Measurements from ENCODE around the gene PALM3. TPM values are rescaled to one million over a fixed set of nuclear protein-coding genes. Genes with fewer than 3 reads are reported as not detected.
A peak's percentile ranks its signal among the peaks of the same experiment; 100 is the strongest.
"Not testable (repeated sequence)": the region's sequence is repeated elsewhere in the genome, so short reads cannot be mapped to it uniquely, and the experiment has no call there.

The PALM3 gene
- total RNA-seq, 1 donor from 2014 or later = 6.7 TPM

DNA sequence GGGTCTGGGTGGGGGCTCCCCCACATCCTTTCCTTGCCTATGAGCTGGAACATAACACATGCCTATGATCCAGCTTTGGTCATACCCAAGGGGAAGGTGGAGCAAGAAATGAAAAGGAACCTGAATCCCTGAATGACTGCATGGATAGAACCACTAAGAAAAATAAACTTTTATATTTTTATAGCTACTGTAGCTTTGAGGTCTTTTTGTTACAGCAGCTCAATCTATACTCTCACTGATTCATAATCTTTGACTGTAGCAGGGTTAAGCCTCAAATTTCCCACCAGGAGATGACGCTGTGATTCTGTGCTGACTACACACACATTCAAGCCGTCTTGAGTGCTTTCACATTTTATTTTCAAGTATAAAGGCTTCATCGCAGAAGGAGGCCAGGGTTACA lies 8.8 kb downstream of the PALM3 start:
- peaks cover under 1% of the 10 kb centered on the region for H3K4me1 Mint-ChIP-seq (ENCODE audit: low read depth, unreplicated experiment)
- H3K4me3 Mint-ChIP-seq (ENCODE audit: unreplicated experiment) = no peak overlapping the region
- H3K36me3 Mint-ChIP-seq (ENCODE audit: unreplicated experiment) = no peaks in the 10 kb centered on the region
- no peak overlapping the region for H3K27ac Mint-ChIP-seq (ENCODE audit: unreplicated experiment)
- no peak for DNase-seq
- peaks cover 7% of the 10 kb centered on the region for H3K9me3 Mint-ChIP-seq (ENCODE audit: unreplicated experiment)
- H3K27me3 Mint-ChIP-seq (ENCODE audit: unreplicated experiment) = peaks cover 12% of the 10 kb centered on the region
- TF ChIP-seq, protein P1, sequence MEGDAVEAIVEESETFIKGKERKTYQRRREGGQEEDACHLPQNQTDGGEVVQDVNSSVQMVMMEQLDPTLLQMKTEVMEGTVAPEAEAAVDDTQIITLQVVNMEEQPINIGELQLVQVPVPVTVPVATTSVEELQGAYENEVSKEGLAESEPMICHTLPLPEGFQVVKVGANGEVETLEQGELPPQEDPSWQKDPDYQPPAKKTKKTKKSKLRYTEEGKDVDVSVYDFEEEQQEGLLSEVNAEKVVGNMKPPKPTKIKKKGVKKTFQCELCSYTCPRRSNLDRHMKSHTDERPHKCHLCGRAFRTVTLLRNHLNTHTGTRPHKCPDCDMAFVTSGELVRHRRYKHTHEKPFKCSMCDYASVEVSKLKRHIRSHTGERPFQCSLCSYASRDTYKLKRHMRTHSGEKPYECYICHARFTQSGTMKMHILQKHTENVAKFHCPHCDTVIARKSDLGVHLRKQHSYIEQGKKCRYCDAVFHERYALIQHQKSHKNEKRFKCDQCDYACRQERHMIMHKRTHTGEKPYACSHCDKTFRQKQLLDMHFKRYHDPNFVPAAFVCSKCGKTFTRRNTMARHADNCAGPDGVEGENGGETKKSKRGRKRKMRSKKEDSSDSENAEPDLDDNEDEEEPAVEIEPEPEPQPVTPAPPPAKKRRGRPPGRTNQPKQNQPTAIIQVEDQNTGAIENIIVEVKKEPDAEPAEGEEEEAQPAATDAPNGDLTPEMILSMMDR (IDR thresholded peaks at IDR 0.05; ENCODE audit: partially characterized antibody, unreplicated experiment) = no peak

DNA sequence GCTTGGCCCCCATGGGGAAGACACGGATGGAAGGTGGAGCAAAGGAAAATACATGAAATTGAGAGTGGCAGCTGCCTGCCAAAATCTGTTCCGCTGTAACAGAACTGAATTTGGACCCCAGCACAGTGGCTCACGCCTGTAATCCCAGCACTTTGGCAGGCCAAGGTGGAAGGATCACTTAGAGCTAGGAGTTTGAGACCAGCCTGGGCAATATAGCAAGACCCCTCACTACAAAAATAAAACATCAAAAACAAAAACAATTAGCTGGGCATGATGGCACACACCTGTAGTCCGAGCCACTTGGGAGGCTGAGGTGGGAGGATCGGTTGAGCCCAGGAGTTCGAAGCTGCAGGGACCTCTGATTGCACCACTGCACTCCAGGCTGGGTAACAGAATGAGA lies 9.4 kb downstream of the PALM3 start:
- peaks cover 9% of the 10 kb centered on the region for H3K27me3 Mint-ChIP-seq (ENCODE audit: unreplicated experiment)
- H3K4me3 Mint-ChIP-seq (ENCODE audit: unreplicated experiment) = no peak overlapping the region
- no peak for DNase-seq
- TF ChIP-seq, protein P1 (IDR thresholded peaks at IDR 0.05; ENCODE audit: partially characterized antibody, unreplicated experiment) = no peak
- no peaks in the 10 kb centered on the region for H3K36me3 Mint-ChIP-seq (ENCODE audit: unreplicated experiment)
- H3K4me1 Mint-ChIP-seq (ENCODE audit: low read depth, unreplicated experiment) = no peaks in the 10 kb centered on the region
- peaks cover 7% of the 10 kb centered on the region for H3K9me3 Mint-ChIP-seq (ENCODE audit: unreplicated experiment)
- H3K27ac Mint-ChIP-seq (ENCODE audit: unreplicated experiment) = no peak overlapping the region

DNA sequence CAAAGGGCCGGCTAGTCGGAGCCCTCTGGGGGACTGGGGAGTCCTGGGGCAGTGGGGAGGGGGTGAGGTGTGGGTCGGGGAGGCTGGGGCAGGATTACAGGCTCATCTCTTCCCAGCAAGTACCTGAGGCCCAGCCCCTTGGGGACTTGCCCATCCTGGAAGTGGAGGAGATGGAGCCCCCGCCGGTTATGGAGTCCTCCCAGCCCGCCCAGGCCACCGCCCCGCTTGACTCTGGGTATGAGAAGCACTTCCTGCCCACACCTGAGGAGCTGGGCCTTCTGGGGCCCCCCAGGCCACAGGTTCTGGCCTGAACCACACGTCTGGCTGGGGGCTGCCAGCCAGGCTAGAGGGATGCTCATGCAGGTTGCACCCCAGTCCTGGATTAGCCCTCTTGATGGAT lies 9.9 kb downstream of the PALM3 start:
- Mint-ChIP-seq H3K9me3 (ENCODE audit: unreplicated experiment) (peaks cover 7% of the 10 kb centered on the region), H3K36me3 (ENCODE audit: unreplicated experiment) (no peaks in the 10 kb centered on the region), H3K4me1 (ENCODE audit: low read depth, unreplicated experiment) (no peaks in the 10 kb centered on the region), H3K4me3 (ENCODE audit: unreplicated experiment) (no peak overlapping the region), H3K27me3 (ENCODE audit: unreplicated experiment) (peaks cover 9% of the 10 kb centered on the region), H3K27ac (ENCODE audit: unreplicated experiment) (no peak overlapping the region)
- TF ChIP-seq, protein P1 (IDR thresholded peaks at IDR 0.05; ENCODE audit: partially characterized antibody, unreplicated experiment) = no peak
- DNase-seq = no peak

DNA sequence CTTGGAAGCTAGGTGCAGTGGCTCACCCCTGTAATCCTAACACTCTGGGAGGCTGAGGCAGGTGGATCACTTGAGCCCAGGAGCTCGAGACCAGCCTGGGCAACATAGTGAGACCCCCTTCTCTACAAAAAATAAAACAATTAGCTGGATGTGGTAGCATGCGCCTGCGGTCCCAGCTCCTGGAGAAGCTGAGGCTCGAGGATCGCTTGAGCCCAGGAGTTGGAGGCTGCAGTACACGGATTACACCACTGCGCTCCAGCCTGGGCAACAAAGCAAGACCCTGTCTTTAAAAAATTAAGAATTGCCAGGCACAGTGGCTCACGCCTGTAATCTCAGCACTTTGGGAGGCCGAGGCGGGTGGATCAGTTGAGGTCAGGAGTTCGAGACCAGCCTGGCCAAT lies 10.9 kb downstream of the PALM3 start:
- H3K4me3 Mint-ChIP-seq (ENCODE audit: unreplicated experiment); DNase-seq; H3K9me3 Mint-ChIP-seq (ENCODE audit: unreplicated experiment); H3K36me3 Mint-ChIP-seq (ENCODE audit: unreplicated experiment); H3K4me1 Mint-ChIP-seq (ENCODE audit: low read depth, unreplicated experiment); H3K27ac Mint-ChIP-seq (ENCODE audit: unreplicated experiment); H3K27me3 Mint-ChIP-seq (ENCODE audit: unreplicated experiment): not testable (repeated sequence)
- TF ChIP-seq, protein P1 (IDR thresholded peaks at IDR 0.05; ENCODE audit: partially characterized antibody, unreplicated experiment) = peak; percentile 45

DNA sequence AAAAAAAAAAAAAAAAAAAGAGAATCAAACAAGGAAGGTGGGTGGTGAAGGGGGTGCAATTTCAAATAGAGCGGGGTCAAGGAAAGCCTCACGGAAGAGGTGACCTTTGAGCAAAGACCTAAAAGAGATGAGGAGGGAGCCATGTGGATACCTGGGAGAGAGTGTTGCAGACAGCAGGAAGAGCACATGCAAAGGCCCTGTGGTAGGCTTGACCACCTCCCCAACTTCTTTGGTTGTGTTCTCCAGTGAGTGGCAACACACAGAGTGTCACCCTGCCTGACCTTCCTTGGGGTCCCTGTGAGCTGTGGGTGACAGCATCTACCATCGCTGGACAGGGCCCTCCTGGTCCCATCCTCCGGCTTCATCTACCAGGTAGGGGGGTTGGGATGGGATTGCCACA lies 11.4 kb downstream of the PALM3 start:
- Mint-ChIP-seq H3K27ac (ENCODE audit: unreplicated experiment) (no peak overlapping the region), H3K36me3 (ENCODE audit: unreplicated experiment) (no peaks in the 10 kb centered on the region), H3K27me3 (ENCODE audit: unreplicated experiment) (peaks cover 6% of the 10 kb centered on the region), H3K9me3 (ENCODE audit: unreplicated experiment) (peaks cover 5% of the 10 kb centered on the region), H3K4me3 (ENCODE audit: unreplicated experiment) (no peak overlapping the region), H3K4me1 (ENCODE audit: low read depth, unreplicated experiment) (no peaks in the 10 kb centered on the region)
- DNase-seq = no peak
- TF ChIP-seq, protein P1 (IDR thresholded peaks at IDR 0.05; ENCODE audit: partially characterized antibody, unreplicated experiment) = no peak
